ENCODE data around the gene PHRF1. TPM values are rescaled to one million over a fixed set of nuclear protein-coding genes. Genes with fewer than 3 reads are reported as not detected.

Gene PHRF1
- total RNA-seq, 1 donor = 29.4 TPM

DNA sequence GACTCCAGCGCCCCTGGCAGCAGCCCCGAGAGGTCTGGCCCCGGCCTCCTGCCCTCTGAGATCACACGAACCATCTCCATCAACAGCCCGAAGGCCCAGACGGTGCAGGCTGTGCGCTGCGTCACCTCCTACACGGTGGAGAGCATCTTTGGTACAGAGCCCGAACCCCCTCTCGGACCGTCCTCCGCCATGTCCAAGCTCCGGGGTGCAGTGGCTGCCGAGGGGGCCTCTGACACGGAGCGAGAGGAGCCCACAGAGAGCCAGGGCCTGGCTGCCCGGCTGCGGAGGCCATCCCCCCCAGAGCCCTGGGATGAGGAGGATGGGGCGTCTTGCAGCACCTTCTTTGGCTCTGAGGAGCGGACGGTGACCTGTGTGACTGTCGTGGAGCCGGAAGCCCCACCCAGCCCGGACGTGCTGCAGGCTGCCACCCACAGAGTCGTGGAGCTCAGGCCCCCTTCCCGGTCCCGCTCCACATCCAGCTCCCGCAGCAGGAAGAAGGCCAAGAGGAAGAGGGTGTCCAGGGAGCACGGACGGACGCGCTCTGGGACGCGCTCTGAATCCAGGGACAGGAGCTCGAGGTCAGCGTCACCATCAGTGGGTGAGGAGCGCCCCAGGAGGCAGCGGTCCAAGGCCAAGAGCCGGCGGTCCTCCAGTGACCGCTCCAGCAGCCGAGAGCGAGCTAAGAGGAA, 31.8 kb downstream of the PHRF1 start:
- no peak overlapping the region for H3K4me3 ChIP-seq (ENCODE audit: low read depth, low read length)
- DNase-seq (ENCODE audit: low read depth) = no peak
- TF ChIP-seq, protein P1, sequence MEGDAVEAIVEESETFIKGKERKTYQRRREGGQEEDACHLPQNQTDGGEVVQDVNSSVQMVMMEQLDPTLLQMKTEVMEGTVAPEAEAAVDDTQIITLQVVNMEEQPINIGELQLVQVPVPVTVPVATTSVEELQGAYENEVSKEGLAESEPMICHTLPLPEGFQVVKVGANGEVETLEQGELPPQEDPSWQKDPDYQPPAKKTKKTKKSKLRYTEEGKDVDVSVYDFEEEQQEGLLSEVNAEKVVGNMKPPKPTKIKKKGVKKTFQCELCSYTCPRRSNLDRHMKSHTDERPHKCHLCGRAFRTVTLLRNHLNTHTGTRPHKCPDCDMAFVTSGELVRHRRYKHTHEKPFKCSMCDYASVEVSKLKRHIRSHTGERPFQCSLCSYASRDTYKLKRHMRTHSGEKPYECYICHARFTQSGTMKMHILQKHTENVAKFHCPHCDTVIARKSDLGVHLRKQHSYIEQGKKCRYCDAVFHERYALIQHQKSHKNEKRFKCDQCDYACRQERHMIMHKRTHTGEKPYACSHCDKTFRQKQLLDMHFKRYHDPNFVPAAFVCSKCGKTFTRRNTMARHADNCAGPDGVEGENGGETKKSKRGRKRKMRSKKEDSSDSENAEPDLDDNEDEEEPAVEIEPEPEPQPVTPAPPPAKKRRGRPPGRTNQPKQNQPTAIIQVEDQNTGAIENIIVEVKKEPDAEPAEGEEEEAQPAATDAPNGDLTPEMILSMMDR (IDR thresholded peaks at IDR 0.05; ENCODE audit: insufficient read depth, low read depth, low read length) = no peak

DNA sequence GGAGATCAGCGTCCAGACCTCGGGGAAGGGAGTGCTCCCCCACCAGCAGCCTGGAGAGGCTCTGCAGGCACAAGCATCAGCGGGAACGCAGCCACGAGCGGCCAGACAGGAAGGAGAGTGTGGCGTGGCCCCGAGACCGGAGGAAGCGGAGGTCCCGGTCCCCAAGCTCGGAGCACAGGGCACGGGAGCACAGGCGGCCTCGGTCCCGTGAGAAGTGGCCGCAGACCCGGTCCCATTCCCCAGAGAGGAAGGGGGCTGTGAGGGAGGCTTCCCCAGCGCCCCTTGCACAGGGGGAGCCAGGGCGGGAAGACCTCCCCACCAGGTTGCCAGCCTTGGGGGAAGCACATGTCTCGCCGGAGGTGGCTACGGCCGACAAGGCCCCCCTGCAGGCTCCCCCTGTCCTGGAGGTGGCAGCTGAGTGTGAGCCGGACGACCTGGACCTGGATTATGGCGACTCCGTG, 32.6 kb downstream of the PHRF1 start:
- DNase-seq (ENCODE audit: low read depth) = no peak
- no peak overlapping the region for H3K4me3 ChIP-seq (ENCODE audit: low read depth, low read length)
- TF ChIP-seq, protein P1 (IDR thresholded peaks at IDR 0.05; ENCODE audit: insufficient read depth, low read depth, low read length) = no peak

DNA sequence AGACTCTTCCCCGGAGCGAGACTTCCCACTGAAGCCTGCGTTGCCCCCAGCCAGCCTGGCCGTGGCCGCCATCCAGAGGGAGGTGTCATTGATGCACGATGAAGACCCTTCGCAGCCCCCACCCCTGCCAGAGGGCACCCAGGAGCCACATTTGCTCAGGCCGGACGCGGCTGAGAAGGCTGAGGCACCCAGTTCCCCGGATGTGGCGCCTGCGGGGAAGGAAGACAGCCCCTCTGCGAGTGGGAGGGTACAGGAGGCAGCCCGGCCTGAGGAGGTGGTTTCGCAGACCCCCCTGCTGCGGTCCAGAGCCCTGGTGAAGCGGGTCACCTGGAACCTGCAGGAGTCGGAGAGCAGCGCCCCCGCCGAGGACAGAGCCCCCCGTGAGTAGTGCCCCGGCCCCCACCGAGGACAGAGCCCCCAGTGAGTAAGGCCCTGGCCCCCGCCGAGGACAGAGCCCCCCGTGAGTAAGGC, 33.1 kb downstream of the PHRF1 start:
- H3K4me3 ChIP-seq (ENCODE audit: low read depth, low read length) = no peak overlapping the region
- TF ChIP-seq, protein P1 (IDR thresholded peaks at IDR 0.05; ENCODE audit: insufficient read depth, low read depth, low read length) = no peak
- no peak for DNase-seq (ENCODE audit: low read depth)

DNA sequence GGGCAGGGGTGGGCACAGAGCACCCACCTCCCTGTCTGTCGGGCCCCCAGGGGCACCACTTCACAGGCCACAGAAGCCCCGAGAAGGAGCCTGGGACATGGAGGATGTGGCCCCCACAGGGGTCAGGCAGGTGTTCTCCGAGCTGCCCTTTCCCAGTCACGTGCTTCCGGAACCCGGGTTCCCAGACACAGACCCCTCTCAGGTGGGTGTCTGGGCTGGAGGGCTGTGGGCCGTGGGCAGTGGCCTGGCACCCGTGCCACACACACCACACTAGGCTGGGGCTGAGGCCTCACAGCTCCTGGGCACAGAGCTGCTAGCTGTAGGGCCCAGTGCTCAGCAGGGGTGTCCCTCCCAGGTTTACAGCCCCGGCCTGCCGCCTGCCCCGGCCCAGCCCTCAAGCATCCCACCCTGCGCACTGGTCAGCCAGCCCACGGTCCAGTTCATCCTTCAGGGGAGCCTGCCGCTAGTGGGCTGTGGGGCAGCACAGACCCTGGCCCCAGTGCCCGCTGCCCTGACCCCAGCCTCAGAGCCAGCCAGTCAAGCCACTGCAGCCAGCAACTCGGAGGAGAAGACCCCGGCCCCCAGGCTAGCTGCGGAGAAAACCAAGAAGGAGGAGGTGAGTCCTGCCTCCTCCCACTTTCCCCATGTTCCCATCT, 34.0 kb downstream of the PHRF1 start:
- H3K4me3 ChIP-seq (ENCODE audit: low read depth, low read length) = no peak overlapping the region
- no peak for DNase-seq (ENCODE audit: low read depth)
- TF ChIP-seq, protein P1 (IDR thresholded peaks at IDR 0.05; ENCODE audit: insufficient read depth, low read depth, low read length) = no peak

DNA sequence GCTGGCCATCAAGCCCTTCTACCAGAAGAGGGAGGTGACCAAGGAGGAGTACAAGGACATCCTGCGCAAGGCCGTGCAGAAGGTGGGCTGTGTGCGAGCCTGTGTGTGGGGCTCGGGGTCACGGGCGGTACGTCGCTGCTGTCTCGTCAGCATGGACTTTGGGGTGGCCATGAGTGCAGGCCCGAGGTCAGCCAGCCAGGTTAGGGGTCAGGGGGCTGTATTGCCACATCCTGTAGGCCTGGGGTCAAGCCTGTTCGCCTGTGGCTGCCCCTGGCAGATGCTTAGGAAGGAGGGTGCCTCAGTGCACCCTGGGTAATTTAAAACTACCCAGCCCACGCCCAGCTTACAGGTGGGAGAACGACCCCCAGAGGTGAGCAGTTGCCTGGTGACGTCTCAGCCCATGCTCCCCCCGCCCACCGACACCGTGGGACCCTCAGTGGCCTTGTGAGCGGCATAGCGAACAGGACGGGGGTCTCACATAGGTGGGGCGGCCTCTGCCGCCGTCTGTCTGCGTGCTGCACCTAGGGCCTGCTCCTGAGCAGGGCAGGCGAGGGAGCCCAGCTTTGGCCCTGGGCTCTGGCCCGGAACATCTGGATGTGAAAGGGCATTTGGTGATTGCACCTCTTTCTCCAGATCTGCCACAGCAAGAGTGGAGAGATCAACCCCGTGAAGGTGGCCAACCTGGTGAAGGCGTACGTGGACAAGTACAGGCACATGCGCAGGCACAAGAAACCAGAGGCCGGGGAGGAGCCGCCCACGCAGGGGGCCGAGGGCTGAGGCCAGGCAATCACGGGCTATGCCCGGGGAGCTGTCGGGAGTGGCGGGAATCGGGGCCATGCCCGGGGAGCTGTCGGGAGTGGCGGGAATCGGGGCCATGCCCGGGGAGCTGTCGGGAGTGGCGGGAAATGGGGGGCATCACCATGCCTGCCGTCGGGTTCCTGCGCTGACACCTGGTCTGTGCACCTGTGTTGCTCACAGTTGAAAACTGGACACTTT, 35.0 kb downstream of the PHRF1 start:
- TF ChIP-seq, protein P1 (IDR thresholded peaks at IDR 0.05; ENCODE audit: insufficient read depth, low read depth, low read length) = no peak
- DNase-seq (ENCODE audit: low read depth) = no peak
- H3K4me3 ChIP-seq (ENCODE audit: low read depth, low read length) = no peak overlapping the region

DNA sequence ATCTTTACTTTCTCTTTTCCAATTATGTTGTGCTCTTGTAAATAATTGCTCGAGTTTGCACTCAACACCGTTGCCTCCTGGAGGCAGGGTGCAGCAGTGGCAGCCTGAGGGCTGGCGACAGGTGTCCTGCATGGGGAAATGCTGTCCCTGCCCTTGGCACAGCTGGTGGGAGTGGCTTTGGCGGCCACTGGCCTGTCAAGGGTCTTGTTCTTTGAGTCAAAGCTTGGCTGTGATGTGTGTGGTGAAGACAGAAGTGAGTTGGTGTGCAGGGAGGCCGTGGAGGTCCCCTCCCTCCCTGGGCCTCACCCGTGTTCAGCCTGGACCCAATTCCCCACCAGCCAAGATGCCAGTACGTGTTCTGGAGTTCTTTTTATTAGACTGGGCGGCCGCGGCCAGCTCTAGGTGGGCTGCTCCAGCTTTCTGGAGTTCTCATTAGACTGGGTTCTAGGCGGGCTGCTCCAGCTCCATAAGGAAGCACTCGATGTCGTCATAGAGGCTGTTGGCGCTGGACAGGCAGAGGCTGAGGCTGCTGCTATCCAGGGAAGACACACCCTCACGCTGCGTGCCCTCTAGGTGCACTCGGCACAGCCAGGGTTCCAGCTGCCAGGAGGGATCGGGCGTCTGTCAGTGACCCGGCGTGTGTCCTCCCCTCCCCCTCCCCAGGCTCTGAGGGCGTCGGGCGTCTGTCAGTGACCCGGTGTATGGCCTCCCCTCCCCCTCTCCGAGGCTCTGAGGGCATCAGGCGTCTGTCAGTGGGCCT, 36.1 kb downstream of the PHRF1 start:
- DNase-seq (ENCODE audit: low read depth) = peak; percentile 21
- H3K4me3 ChIP-seq (ENCODE audit: low read depth, low read length) = no peak overlapping the region

More for the DNA sequence above, 36.1 kb downstream of the PHRF1 start:
- TF ChIP-seq, protein P1 (IDR thresholded peaks at IDR 0.05; ENCODE audit: insufficient read depth, low read depth, low read length) = peak; percentile 26

Data from fibroblast of villous mesenchyme (primary cell).